Measurements from ENCODE around the gene ACY1.

Gene ACY1

GRCh38 chr3:51969841-51970240, 13.5 kb upstream of the ACY1 start:
- no peak for DNase-seq (ENCODE audit: low read depth)
- H3K4me3 ChIP-seq (ENCODE audit: low read depth, low read length), result no peak overlapping the region
- TF ChIP-seq CTCF (IDR thresholded peaks at IDR 0.05; ENCODE audit: insufficient read depth, low read depth, low read length, missing control alignments), result no peak

GRCh38 chr3:51970606-51971300, 12.6 kb upstream of the ACY1 start:
- no peak overlapping the region for H3K4me3 ChIP-seq (ENCODE audit: low read depth, low read length)
- no peak for DNase-seq (ENCODE audit: low read depth)
- no peak for TF ChIP-seq CTCF (IDR thresholded peaks at IDR 0.05; ENCODE audit: insufficient read depth, low read depth, low read length, missing control alignments)

- H3K4me3 ChIP-seq (ENCODE audit: low read depth, low read length), result no peak overlapping the region
- DNase-seq (ENCODE audit: low read depth), result no peak
- no peak for TF ChIP-seq CTCF (IDR thresholded peaks at IDR 0.05; ENCODE audit: insufficient read depth, low read depth, low read length, missing control alignments)
Measured at GRCh38 chr3:51971350-51971749, 12.0 kb upstream of the ACY1 start.

DNA sequence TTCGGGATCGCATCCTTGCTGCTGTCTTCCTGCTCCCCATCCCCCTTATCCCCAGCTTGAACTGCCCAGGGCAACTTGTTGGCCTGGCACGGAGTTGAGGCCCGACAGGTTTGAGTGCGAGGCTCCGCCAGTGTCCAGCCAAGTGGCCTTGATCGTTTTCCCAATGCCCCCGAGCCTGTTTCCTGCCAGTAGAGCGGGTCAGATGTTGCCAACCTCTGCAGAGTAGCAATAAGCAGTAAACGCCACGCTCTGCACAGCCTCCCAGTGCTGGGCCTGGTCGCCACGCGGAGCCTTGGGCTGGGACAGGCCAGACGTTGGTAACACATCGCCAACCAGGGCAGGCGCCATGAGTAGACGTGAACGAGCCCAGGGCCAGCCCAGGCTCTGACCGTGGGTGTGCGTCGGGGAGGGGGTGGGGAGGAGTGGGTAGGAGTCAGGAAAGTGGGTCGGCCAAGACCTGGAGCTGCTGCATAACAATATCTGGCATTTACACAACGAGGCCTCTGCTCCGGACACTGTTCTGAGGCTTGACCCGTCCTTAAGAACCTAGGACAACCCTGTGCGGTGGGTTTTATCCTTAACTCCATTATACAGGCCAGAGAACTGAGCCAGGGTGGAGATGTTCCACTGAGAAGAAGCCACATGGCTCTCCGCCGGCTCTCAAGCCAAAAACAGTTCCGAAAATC, 8.9 kb upstream of the ACY1 start:
- H3K4me3 ChIP-seq (ENCODE audit: low read depth, low read length), result peak overlapping the region; percentile 77
- TF ChIP-seq CTCF (IDR thresholded peaks at IDR 0.05; ENCODE audit: insufficient read depth, low read depth, low read length, missing control alignments), result no peak
- DNase-seq (ENCODE audit: low read depth), result peak; percentile 37

DNA sequence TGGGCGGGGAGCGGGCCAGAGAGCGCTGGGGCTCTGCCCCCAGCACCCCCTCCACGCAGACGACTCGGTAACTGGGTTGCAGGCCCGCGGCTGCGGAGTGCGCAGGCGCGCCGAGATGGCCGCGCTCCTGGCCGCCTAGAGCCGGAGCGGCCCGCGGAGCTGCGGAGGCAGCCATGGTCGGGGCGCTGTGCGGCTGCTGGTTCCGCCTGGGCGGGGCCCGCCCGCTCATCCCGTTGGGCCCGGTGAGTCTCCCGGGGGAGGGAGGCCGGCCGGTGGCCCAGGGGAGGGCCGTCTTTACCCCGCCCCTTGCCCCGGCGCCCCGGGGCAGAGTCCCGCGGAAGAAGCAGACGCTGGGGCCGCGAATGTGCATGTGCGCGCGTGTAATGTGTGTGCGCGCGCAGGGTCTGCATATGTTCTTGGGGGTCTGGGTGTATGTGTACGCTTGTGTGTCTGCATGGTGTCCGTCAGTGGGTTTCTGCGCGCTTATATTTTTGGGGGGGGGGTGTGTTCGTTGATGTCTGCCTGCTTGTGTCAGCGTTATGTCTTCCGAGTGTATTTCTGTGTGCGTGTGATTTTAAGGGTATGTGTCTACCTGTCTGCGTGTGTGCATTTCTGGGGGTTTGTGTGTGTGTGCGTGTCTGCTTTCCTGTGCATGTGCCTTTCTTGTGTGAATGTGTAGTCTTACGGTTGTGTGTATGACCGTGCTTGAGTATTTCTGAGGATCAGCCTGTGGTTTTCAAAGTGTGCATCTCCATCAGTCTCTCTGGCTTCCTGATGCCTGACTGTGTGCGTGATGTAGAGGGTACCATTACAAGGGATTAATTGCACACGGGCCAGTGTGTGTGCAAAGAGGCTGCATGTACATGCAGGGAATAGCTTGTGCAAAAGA, 8.1 kb upstream of the ACY1 start, which contains the start of gene ABHD14A:
Gene ABHD14A, plus strand, starts transcription at position 102 of the 889 bp plus-strand sequence. Its CDS starts 72 bp downstream, at position 174.
- peak within 1 kb of the TSS; percentile 77 for H3K4me3 ChIP-seq (ENCODE audit: low read depth, low read length)
- peak; percentile 84 for DNase-seq (ENCODE audit: low read depth)
- TF ChIP-seq CTCF (IDR thresholded peaks at IDR 0.05; ENCODE audit: insufficient read depth, low read depth, low read length, missing control alignments), result no peak

GRCh38 chr3:51975852-51976549, 7.3 kb upstream of the ACY1 start:
- peak overlapping the region; percentile 77 for H3K4me3 ChIP-seq (ENCODE audit: low read depth, low read length)
- peak; percentile 12 for TF ChIP-seq CTCF (IDR thresholded peaks at IDR 0.05; ENCODE audit: insufficient read depth, low read depth, low read length, missing control alignments)
- DNase-seq (ENCODE audit: low read depth), result peak; percentile 53

Data from GM12865 (cell line).